Superior temporal gyrus (tissue), 1 donor: ENCODE results near the gene OLFML1.

Experiments used
- DNase-seq: peaks from one replicate; pipeline ENCODE4 v3.0.0-alpha.2; 2016; ENCODE audit errors: extremely low spot score

Gene OLFML1

GRCh38 chr11:7532405-7533145 is 47.3 kb downstream of the OLFML1 start:
- no peak for DNase-seq

GRCh38 chr11:7533199-7534041 is 48.1 kb downstream of the OLFML1 start:
- DNase-seq: no peak

- no peak for DNase-seq
These were observed 48.7 kb downstream of the OLFML1 start for GRCh38 chr11:7534042-7534378.

GRCh38 chr11:7536100-7536499 is 50.8 kb downstream of the OLFML1 start:
- no peak for DNase-seq

GRCh38 chr11:7537265-7537664 is 52.0 kb downstream of the OLFML1 start:
- DNase-seq: no peak

- no peak for DNase-seq
These were observed 52.7 kb downstream of the OLFML1 start for GRCh38 chr11:7538031-7538430.

GRCh38 chr11:7538466-7539454 is 53.5 kb downstream of the OLFML1 start:
- DNase-seq: no peak

- no peak for DNase-seq
These were observed 55.7 kb downstream of the OLFML1 start for GRCh38 chr11:7540830-7541555.

GRCh38 chr11:7543302-7543701 is 58.0 kb downstream of the OLFML1 start:
- no peak for DNase-seq

GRCh38 chr11:7544021-7544420 is 58.7 kb downstream of the OLFML1 start:
- no peak for DNase-seq

GRCh38 chr11:7545611-7546010 is 60.3 kb downstream of the OLFML1 start:
- no peak for DNase-seq

- no peak for DNase-seq
These were observed 61.1 kb downstream of the OLFML1 start for GRCh38 chr11:7546324-7546791.

- no peak for DNase-seq
These were observed 62.4 kb downstream of the OLFML1 start for GRCh38 chr11:7547687-7548086.

- DNase-seq: no peak
These were observed 63.5 kb downstream of the OLFML1 start for GRCh38 chr11:7548659-7549274.

GRCh38 chr11:7549681-7550080 is 64.4 kb downstream of the OLFML1 start:
- no peak for DNase-seq

- DNase-seq: no peak
These were observed 66.3 kb downstream of the OLFML1 start for GRCh38 chr11:7551571-7551970.

- DNase-seq: no peak
These were observed 67.4 kb downstream of the OLFML1 start for GRCh38 chr11:7552666-7553065.

GRCh38 chr11:7555052-7555699 is 69.9 kb downstream of the OLFML1 start:
- peak; percentile 83 for DNase-seq

GRCh38 chr11:7558046-7558445 is 72.7 kb downstream of the OLFML1 start:
- no peak for DNase-seq
